K562 (cell line): ENCODE data around the gene FES. TPM values are rescaled to one million over a fixed set of nuclear protein-coding genes. Genes with fewer than 3 reads are reported as not detected.

Experiments
- ATAC-seq: fragments of 200-7000 bp; cut with Tn5 transposase; 3 replicates; pipeline ENCODE4 v1.9.1; 2020; ENCODE audit warnings: moderate library complexity
- BruUV-seq: library from RNA; stranded (reverse); fragments of 400-500 nt; replicated peaks from 2 replicates; lab custom pipeline; 2021; lab: Mats Ljungman, UMichigan
- CTCF ChIA-PET: fragments of 300-600 bp; formaldehyde crosslinking; extraction: SDS; loops from one replicate; lab custom pipeline; 2021; ENCODE audit warnings: low intra/inter-chr PET ratio; lab: Yijun Ruan, JAX
- POLR2A ChIA-PET: fragments of 300-600, 350-650 bp; sonication (Branson Sonifier 250); formaldehyde crosslinking; extraction: SDS; loops from one replicate; lab custom pipeline; 2021; ENCODE audit warnings: antibody characterized with exemption, inconsistent platforms; lab: Yijun Ruan, JAX
- DNase-seq, 4 experiments: peaks; one replicate each; pipeline versions ENCODE4 v3.0.0 to v3.0.0-alpha.2; 2011 to 2018; ENCODE audit warnings: low spot score in 3 of 4, mixed read lengths in 3 of 4; ENCODE audit errors: extremely low read depth in 1 of 4
- FAIRE-seq: peaks from 2 replicates; lab custom pipeline; 2011; peaks lifted over from hg19 to GRCh38; lab: Jason Lieb, UNC
- H2AFZ ChIP-seq: 2 replicates; pipeline ENCODE4 v1.6.0; 2011; ENCODE audit warnings: low read depth, low read length, control low read depth, inconsistent platforms
- H3K27ac ChIP-seq: fragments of 200-600 bp; 3 replicates; pipeline ENCODE4 v1.8.0; 2011; ENCODE audit warnings: low read depth, mild to moderate bottlenecking, control low read depth, inconsistent platforms, low read length, moderate library complexity, mixed read lengths; ENCODE audit errors: extremely low read depth
- H3K27me3 ChIP-seq, 2 experiments: fragments of 300-600 bp in 1 of 2; 2 replicates in 1 of 2; 3 replicates in 1 of 2; pipeline versions ENCODE4 v1.6.0 to v1.8.0; 2011; ENCODE audit warnings: inconsistent platforms in 2 of 2, low read length in 2 of 2, mild to moderate bottlenecking in 1 of 2, mixed read lengths in 1 of 2, moderate library complexity in 1 of 2; ENCODE audit not compliant: control insufficient read depth in 2 of 2, insufficient read depth in 2 of 2
- H3K36me3 ChIP-seq: fragments of 300-600 bp; 3 replicates; pipeline ENCODE4 v1.8.0; 2011; ENCODE audit warnings: mild to moderate bottlenecking, low read length, inconsistent platforms; ENCODE audit not compliant: control insufficient read depth, insufficient read depth
- H3K4me1 ChIP-seq, 2 experiments: fragments of 200-600 bp in 1 of 2; replicated peaks in 1 of 2; 2 replicates in 1 of 2; 3 replicates in 1 of 2; pipeline versions ENCODE4 v1.5.1 to v1.8.0; 2011; ENCODE audit warnings: inconsistent platforms in 2 of 2, low read length in 2 of 2, mild to moderate bottlenecking in 1 of 2, mixed read lengths in 1 of 2, moderate library complexity in 1 of 2; ENCODE audit not compliant: control insufficient read depth in 2 of 2, insufficient read depth in 2 of 2
- H3K4me2 ChIP-seq: 2 replicates; pipeline ENCODE4 v1.6.1; 2011; ENCODE audit warnings: low read length, control low read depth, inconsistent platforms, mixed read lengths; ENCODE audit not compliant: insufficient read depth
- H3K4me3 ChIP-seq: fragments of 200-600 bp; sonication (generic), shearing (Covaris generic); 2 replicates; pipeline ENCODE4 v1.5.1; 2016; ENCODE audit warnings: control low read depth, inconsistent platforms
- H3K79me2 ChIP-seq: fragments of 200-600 bp; 3 replicates; pipeline ENCODE4 v1.8.0; 2011; ENCODE audit warnings: low read length, inconsistent platforms; ENCODE audit not compliant: control insufficient read depth, insufficient read depth
- H3K9ac ChIP-seq, 2 experiments: 2 replicates each; pipeline versions ENCODE4 v1.6.0 to v1.6.1; 2011; ENCODE audit warnings: low read depth in 2 of 2, low read length in 2 of 2, control low read depth in 1 of 2, inconsistent platforms in 1 of 2, mild to moderate bottlenecking in 1 of 2, mixed read lengths in 1 of 2; ENCODE audit not compliant: insufficient read depth in 1 of 2
- H3K9me1 ChIP-seq: one replicate; pipeline ENCODE4 v1.6.0; 2011; ENCODE audit warnings: inconsistent platforms, mild to moderate bottlenecking, low read length, moderate library complexity; ENCODE audit not compliant: control insufficient read depth, insufficient read depth
- H3K9me3 ChIP-seq: replicated peaks from 2 replicates; pipeline ENCODE4 v1.5.1; 2011; ENCODE audit warnings: low read depth, low read length, inconsistent platforms; ENCODE audit not compliant: control insufficient read depth, insufficient read depth
- H4K20me1 ChIP-seq: replicated peaks from 2 replicates; pipeline ENCODE4 v1.6.1; 2011; ENCODE audit warnings: low read length, inconsistent platforms, mixed read lengths; ENCODE audit not compliant: control insufficient read depth, insufficient read depth
- BRF2 ChIP-seq: IDR thresholded peaks from 3 replicates; pipeline ENCODE4 v1.6.1; 2011; ENCODE audit warnings: borderline replicate concordance, mild to moderate bottlenecking; ENCODE audit not compliant: insufficient read length, insufficient read depth
- GTF3C2 ChIP-seq: IDR thresholded peaks from 3 replicates; pipeline ENCODE4 v1.6.1; 2011; ENCODE audit warnings: borderline replicate concordance, mild to moderate bottlenecking, moderate library complexity; ENCODE audit not compliant: insufficient read length; ENCODE audit errors: extremely low read depth
- HNRNPH1 ChIP-seq: fragments of 200-400 bp; formaldehyde crosslinking; optimal IDR thresholded peaks from 2 replicates; pipeline ENCODE3; 2017; ENCODE audit warnings: low read depth, mild to moderate bottlenecking, low read length, moderate library complexity
- HNRNPLL ChIP-seq: fragments of 200-400 bp; formaldehyde crosslinking; IDR thresholded peaks from 2 replicates; pipeline ENCODE4 v1.6.1; 2017; ENCODE audit warnings: low read length, low read depth, mild to moderate bottlenecking; ENCODE audit not compliant: poor library complexity, severe bottlenecking
- L3MBTL2 ChIP-seq: fragments of 450-650 bp; IDR thresholded peaks from 2 replicates; pipeline ENCODE4 v1.6.1; 2016; ENCODE audit warnings: mild to moderate bottlenecking, moderate library complexity
- PTRF ChIP-seq: fragments of 450-650 bp; IDR thresholded peaks from 2 replicates; pipeline ENCODE4 v1.6.1; 2016; ENCODE audit warnings: mild to moderate bottlenecking, missing genetic modification characterization, missing compliant biosample characterization
- PURB ChIP-seq: sonication (generic); formaldehyde crosslinking; IDR thresholded peaks from 2 replicates; pipeline ENCODE4 v1.9.0; 2021; ENCODE audit warnings: low read depth, mild to moderate bottlenecking, missing genetic modification reagents
- SAP30 ChIP-seq: fragments of 200-600 bp; sonication (generic); IDR thresholded peaks from 2 replicates; pipeline ENCODE4 v1.6.1; 2012; ENCODE audit warnings: borderline replicate concordance, low read depth, mild to moderate bottlenecking, moderate library complexity, low read length, control low read depth, inconsistent platforms; ENCODE audit not compliant: insufficient read depth, poor library complexity, severe bottlenecking
- SFPQ ChIP-seq: fragments of 200-400 bp; formaldehyde crosslinking; IDR thresholded peaks from 2 replicates; pipeline ENCODE4 v1.6.1; 2017; ENCODE audit warnings: mild to moderate bottlenecking, low read depth, low read length, moderate library complexity
- TBP ChIP-seq: optimal IDR thresholded peaks from 2 replicates; pipeline ENCODE3; 2011; ENCODE audit warnings: low read depth, low read length, improper control_type of control experiment
- XRCC3 ChIP-seq: fragments of 450-650 bp; IDR thresholded peaks from 2 replicates; pipeline ENCODE4 v1.6.1; 2017; ENCODE audit warnings: mild to moderate bottlenecking, moderate library complexity
- ZC3H8 ChIP-seq: fragments of 450-650 bp; IDR thresholded peaks from 2 replicates; pipeline ENCODE4 v1.6.1; 2017
- ZNF124 ChIP-seq: sonication (generic); formaldehyde crosslinking; IDR thresholded peaks from 2 replicates; pipeline ENCODE4 v1.8.1; 2022; ENCODE audit warnings: missing genetic modification reagents
- ZNF707 ChIP-seq: fragments of 250-450 bp; sonication (Bioruptor Pico); conservative IDR thresholded peaks from 2 replicates; pipeline ENCODE4 v1.8.0; 2022; ENCODE audit warnings: inconsistent platforms, mild to moderate bottlenecking, moderate library complexity
- WGBS: fragments of 100-300 bp; shearing (Covaris generic); methylation state at CpG from one replicate; pipeline ENCODE4 v1.1.6; 2016; ENCODE audit warnings: low coverage, mixed read lengths; ENCODE audit not compliant: insufficient coverage; ENCODE audit errors: missing lambda C conversion rate; 5-methylcytosine and 5-hydroxymethylcytosine counted together
- in situ Hi-C: fragments of 300-500 bp; cut with MboI; formaldehyde crosslinking; loops from 4 replicates; pipeline ENCODE4 v1.15.0; 2018; ENCODE audit warnings: inconsistent platforms, mixed read lengths
- intact Hi-C: fragments of 100-400 bp; cut with micrococcal nuclease; formaldehyde crosslinking; loops from 2 replicates; pipeline ENCODE4 v1.14.2; 2022
- polyA plus RNA-seq, 8 experiments: library from polyadenylated mRNA; depleted of rRNA in 4 of 8; stranded (reverse) in 5 of 8; unstranded in 3 of 8; fragments of >200 nt; fragmentation: Nextera tagmentation in 2 of 8; fragmentation: Illumina TruSeq in 1 of 8; extraction: Ambion mirVana in 2 of 8; extraction: Trizol in 1 of 8; gene quantifications; 2 replicates each; pipeline versions ENCODE4 v1.2.1 to v1.2.3, GENCODE V29; 2011 to 2014; ENCODE audit warnings: inconsistent platforms in 1 of 8, missing spikeins in 1 of 8
- total RNA-seq, 7 experiments: library from RNA; depleted of rRNA in 6 of 7; stranded (reverse); fragments of >200 nt in 6 of 7; fragmentation: Illumina TruSeq in 2 of 7; extraction: Trizol in 2 of 7; gene quantifications; 2 replicates each; pipeline versions ENCODE4 v1.2.1 to v1.2.3, GENCODE V29; 2011 to 2021; ENCODE audit warnings: low replicate concordance in 1 of 7
- TF ChIP-seq, protein P1 (sequence below): sonication (generic); formaldehyde crosslinking; IDR thresholded peaks from 2 replicates; pipeline ENCODE4 v1.8.1; 2022; ENCODE audit warnings: missing genetic modification reagents

Gene FES
- total and polyA plus RNA-seq, 9 of the 15 experiments (the other 6 are each of a cell fraction or from before 2014, with no cell fraction given), result 0.38 to 2.6 (median 0.82) TPM

DNA sequence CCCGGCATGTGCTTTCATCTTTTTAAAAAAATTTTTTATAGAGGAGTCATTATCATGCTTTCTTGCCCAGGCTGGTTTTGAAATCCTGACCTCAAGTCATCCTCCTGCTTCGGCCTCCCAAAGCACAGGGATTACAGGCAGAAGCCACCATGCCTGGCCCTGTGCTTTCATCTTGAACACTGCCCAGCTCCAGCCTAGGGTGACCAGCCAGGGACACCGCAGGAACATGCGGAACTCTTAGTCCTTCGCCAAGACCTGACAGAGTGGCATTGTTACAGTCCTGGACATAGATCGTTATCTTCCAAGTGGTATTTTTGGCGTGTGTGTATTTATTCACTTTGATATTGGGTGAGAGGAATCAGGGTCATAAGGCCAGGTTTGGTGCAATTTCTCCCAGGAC lies 23.9 kb upstream of the FES start:
- intact Hi-C loops, result no loop called here
- in situ Hi-C loops, result no loop called here
- TF ChIP-seq PURB (no peak), ZNF124 (CRISPR knock-in tag) (no peak), TBP (no peak), PTRF (no peak), GTF3C2 (no peak), HNRNPLL (no peak), SAP30 (no peak), ZC3H8 (no peak), XRCC3 (no peak), L3MBTL2 (no peak), HNRNPH1 (no peak), SFPQ (no peak), BRF2 (no peak), ZNF707 (CRISPR knock-in tag) (no peak)
- TF ChIP-seq, protein P1, sequence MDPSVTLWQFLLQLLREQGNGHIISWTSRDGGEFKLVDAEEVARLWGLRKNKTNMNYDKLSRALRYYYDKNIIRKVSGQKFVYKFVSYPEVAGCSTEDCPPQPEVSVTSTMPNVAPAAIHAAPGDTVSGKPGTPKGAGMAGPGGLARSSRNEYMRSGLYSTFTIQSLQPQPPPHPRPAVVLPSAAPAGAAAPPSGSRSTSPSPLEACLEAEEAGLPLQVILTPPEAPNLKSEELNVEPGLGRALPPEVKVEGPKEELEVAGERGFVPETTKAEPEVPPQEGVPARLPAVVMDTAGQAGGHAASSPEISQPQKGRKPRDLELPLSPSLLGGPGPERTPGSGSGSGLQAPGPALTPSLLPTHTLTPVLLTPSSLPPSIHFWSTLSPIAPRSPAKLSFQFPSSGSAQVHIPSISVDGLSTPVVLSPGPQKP (CRISPR knock-in tag), result no peak

More for the DNA sequence above, 23.9 kb upstream of the FES start:
- Histone ChIP-seq H3K4me3 (no peak overlapping the region), H3K9ac (no peak overlapping the region), H3K79me2 (no peaks in the 10 kb centered on the region), H3K9me1 (no peaks in the 10 kb centered on the region), H3K27ac (no peak overlapping the region), H3K9me3 (no peaks in the 10 kb centered on the region), H4K20me1 (no peaks in the 10 kb centered on the region), H2AFZ (no peak overlapping the region), H3K27me3 (no peaks in the 10 kb centered on the region), H3K4me2 (no peak overlapping the region), H3K4me1 (peaks cover 19 to 27% of the 10 kb centered on the region in 2 experiments; a peak in 4 of 5 replicates), H3K36me3 (no peaks in the 10 kb centered on the region)
- ChIA-PET POLR2A (interaction anchor here (0.6 to 1.6 kb wide), 2 partner anchors 8 to 210 kb away, joined by 3 to 6 read pairs; partner anchors contain the start of gene FURIN), CTCF (no interaction called here)
- no TSS peak for BruUV-seq
- no peak for FAIRE-seq
- WGBS, result 76% methylated on average over 7 of the region's 7 CpGs
- no peak for ATAC-seq
- DNase-seq, result no peak
